Placental pericyte (primary cell): ENCODE data around the gene CCR6. TPM values are rescaled to one million over a fixed set of nuclear protein-coding genes. Genes with fewer than 3 reads are reported as not detected.

Experiments
- total RNA-seq: library from RNA; depleted of rRNA; stranded (reverse); fragments of >200 nt; gene quantifications from 2 replicates; pipeline ENCODE4 v1.2.3, GENCODE V29; 2012

Gene CCR6
- total RNA-seq = not detected in 2 replicates

GRCh38 chr6:167122827-167123657 is at the start of gene CCR6:
Gene CCR6 (plus strand): TSS chr6:167123096. CDS start chr6:167136135, 13,039 bp downstream.

GRCh38 chr6:167157863-167158262 is 35.0 kb downstream of the CCR6 start, which contains the start of gene GPR31:
Gene GPR31 (minus strand): TSS chr6:167157980. CDS start chr6:167157831, 149 bp downstream.

Other genes with a start within 250 kb of the CCR6 start
- gene RNASET2, start 166.5 kb upstream of the CCR6 start, total RNA-seq = 13.9 and 28.9 TPM in 2 replicates
- gene CEP43, start 123.7 kb upstream of the CCR6 start, total RNA-seq = 17.9 and 32.1 TPM in 2 replicates
- not detected in 2 replicates for gene GPR31, start 34.9 kb downstream of the CCR6 start, total RNA-seq
- gene UNC93A, start 168.2 kb downstream of the CCR6 start, total RNA-seq = not detected in 2 replicates
- gene TTLL2, start 202.0 kb downstream of the CCR6 start, total RNA-seq = not detected in 2 replicates